MM.1S (cell line): Measurements from ENCODE around the gene GAREM2.

Experiments
- DNase-seq: peaks from one replicate; pipeline ENCODE4 v3.0.0-alpha.2; 2015
- H2AFZ ChIP-seq: fragments of 300-600 bp; sonication (generic); 2 replicates; pipeline ENCODE4 v1.6.0; 2016; ENCODE audit warnings: antibody characterized with exemption, low read length
- H3F3A ChIP-seq: fragments of 300-600 bp; sonication (generic); 2 replicates; pipeline ENCODE4 v1.6.1; 2016; ENCODE audit warnings: mild to moderate bottlenecking, antibody characterized with exemption, low read length, moderate library complexity, mixed read lengths; ENCODE audit not compliant: insufficient read depth
- H3K27ac ChIP-seq: fragments of 300-600 bp; sonication (generic); 2 replicates; pipeline ENCODE4 v1.5.1; 2016; ENCODE audit warnings: mild to moderate bottlenecking, low read length
- H3K27me3 ChIP-seq: fragments of 300-600 bp; sonication (generic); replicated peaks from 2 replicates; pipeline ENCODE4 v1.6.0; 2016; ENCODE audit warnings: low read length; ENCODE audit not compliant: insufficient read depth
- H3K36me3 ChIP-seq: fragments of 300-600 bp; sonication (generic); replicated peaks from 2 replicates; pipeline ENCODE4 v1.6.1; 2016; ENCODE audit warnings: mild to moderate bottlenecking, low read length, mixed read lengths; ENCODE audit not compliant: insufficient read depth
- H3K4me1 ChIP-seq: fragments of 300-600 bp; sonication (generic); 2 replicates; pipeline ENCODE4 v1.6.1; 2016; ENCODE audit warnings: low read length, mixed read lengths
- H3K4me2 ChIP-seq: fragments of 300-600 bp; sonication (generic); 2 replicates; pipeline ENCODE4 v1.6.0; 2016; ENCODE audit warnings: low read depth, low read length
- H3K4me3 ChIP-seq: fragments of 300-600 bp; sonication (generic); 2 replicates; pipeline ENCODE4 v1.5.1; 2016; ENCODE audit warnings: low read length, mixed read lengths
- H3K79me2 ChIP-seq: fragments of 300-600 bp; sonication (generic); 2 replicates; pipeline ENCODE4 v1.6.1; 2016; ENCODE audit warnings: mixed run types, low read length, mixed read lengths
- H3K9ac ChIP-seq: fragments of 300-600 bp; sonication (generic); 2 replicates; pipeline ENCODE4 v1.6.1; 2016; ENCODE audit warnings: low read length, mixed read lengths
- H3K9me2 ChIP-seq: fragments of 300-600 bp; sonication (generic); replicated peaks from 2 replicates; pipeline ENCODE4 v1.6.1; 2016; ENCODE audit warnings: mild to moderate bottlenecking, low read length, mixed read lengths; ENCODE audit not compliant: insufficient read depth
- H3K9me3 ChIP-seq: fragments of 300-600 bp; sonication (generic); replicated peaks from 2 replicates; pipeline ENCODE4 v1.6.1; 2016; ENCODE audit warnings: mild to moderate bottlenecking, low read length, mixed read lengths; ENCODE audit not compliant: insufficient read depth
- H4K20me1 ChIP-seq: fragments of 300-600 bp; sonication (generic); 2 replicates; pipeline ENCODE4 v1.6.1; 2016; ENCODE audit warnings: mild to moderate bottlenecking, low read length, moderate library complexity, mixed read lengths; ENCODE audit not compliant: insufficient read depth
- CTCF ChIP-seq: fragments of 300-600 bp; sonication (generic); IDR thresholded peaks from 2 replicates; pipeline ENCODE4 v1.5.1; 2016; ENCODE audit warnings: antibody characterized with exemption, low read length, mixed read lengths
- EZH2 ChIP-seq: fragments of 300-600 bp; sonication (generic); optimal IDR thresholded peaks from 2 replicates; pipeline ENCODE3; 2017; ENCODE audit warnings: low read depth, mild to moderate bottlenecking, antibody characterized with exemption, low read length, mixed read lengths
- EZH2phosphoT487 ChIP-seq: fragments of 300-600 bp; sonication (generic); IDR thresholded peaks from 2 replicates; pipeline ENCODE4 v1.6.1; 2018; ENCODE audit warnings: antibody characterized with exemption, low read length

GAREM2 gene

GRCh38 chr2:26178246-26178645 is 5.4 kb downstream of the GAREM2 start:
- Histone ChIP-seq H3K4me3 (0 out of 2 replicates have a peak overlapping the region, but pooled peaks have one; percentile 63), H3K9me3 (no peaks in the 10 kb centered on the region), H3K9ac (no peak overlapping the region), H3K27me3 (peaks cover 13% of the 10 kb centered on the region), H4K20me1 (no peaks in the 10 kb centered on the region), H2AFZ (0 out of 2 replicates have a peak overlapping the region, but pooled peaks have one; percentile 96), H3K4me2 (peak overlapping the region; percentile 98), H3F3A (no peaks in the 10 kb centered on the region), H3K9me2 (no peaks in the 10 kb centered on the region), H3K27ac (no peak overlapping the region), H3K4me1 (peaks cover 5% of the 10 kb centered on the region; the same call in 1 of the 2 replicates), H3K36me3 (no peaks in the 10 kb centered on the region), H3K79me2 (no peaks in the 10 kb centered on the region)
- TF ChIP-seq EZH2phosphoT487 (no peak), CTCF (no peak), EZH2 (no peak)
- DNase-seq: no peak

- DNase-seq: peak; percentile 47
These were observed 6.0 kb downstream of the GAREM2 start for GRCh38 chr2:26178746-26179436.

GRCh38 chr2:26179446-26179913 is 6.6 kb downstream of the GAREM2 start:
- no peak for DNase-seq
- no peak for TF ChIP-seq EZH2
- peak overlapping the region; percentile 63 for H3K4me3 ChIP-seq

More at GRCh38 chr2:26178746-26179436, 6.0 kb downstream of the GAREM2 start:
- peak overlapping the region; percentile 29; the same call in 1 of the 2 replicates for H3K9ac ChIP-seq
- peaks cover 5% of the 10 kb centered on the region; the same call in 1 of the 2 replicates for H3K4me1 ChIP-seq
- H3K79me2 ChIP-seq: no peaks in the 10 kb centered on the region
- peaks cover 8% of the 10 kb centered on the region; the same call in 1 of the 2 replicates for H3K27me3 ChIP-seq
- H2AFZ ChIP-seq: peak overlapping the region; percentile 96
- no peaks in the 10 kb centered on the region for H3K36me3 ChIP-seq
- H3K27ac ChIP-seq: no peak overlapping the region
- H3K4me3 ChIP-seq: peak overlapping the region; percentile 63
- H3F3A ChIP-seq: no peaks in the 10 kb centered on the region
- no peaks in the 10 kb centered on the region for H3K9me3 ChIP-seq
- peak overlapping the region; percentile 98 for H3K4me2 ChIP-seq
- TF ChIP-seq EZH2 (no peak), CTCF (no peak), EZH2phosphoT487 (no peak)
- H3K9me2 ChIP-seq: no peaks in the 10 kb centered on the region
- no peaks in the 10 kb centered on the region for H4K20me1 ChIP-seq

DNA sequence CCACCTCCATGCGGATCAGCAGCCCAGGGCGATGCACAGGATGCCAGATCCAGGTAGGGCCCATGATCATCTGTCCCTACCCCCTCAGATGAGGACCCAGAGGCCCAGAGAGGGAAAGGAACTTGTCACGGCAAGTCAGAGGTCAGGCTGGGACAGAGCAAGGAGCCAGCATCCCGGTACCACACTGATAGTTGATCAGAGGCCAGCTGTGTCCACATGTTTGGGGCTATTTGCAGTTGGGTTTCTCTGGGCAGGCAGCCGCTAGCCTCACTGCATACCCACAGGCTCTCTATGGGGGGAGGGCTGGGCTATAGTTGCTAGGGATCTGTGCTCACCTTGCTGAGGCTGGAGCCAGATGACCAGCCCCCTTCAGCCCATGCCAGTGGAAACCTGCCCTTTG is 9.6 kb downstream of the GAREM2 start:
- Histone ChIP-seq H3K4me2 (no peak overlapping the region), H3K4me1 (peaks cover 8% of the 10 kb centered on the region; the same call in 1 of the 2 replicates), H3K9me3 (no peaks in the 10 kb centered on the region), H3K4me3 (no peak overlapping the region), H3K79me2 (no peaks in the 10 kb centered on the region), H3F3A (no peaks in the 10 kb centered on the region), H4K20me1 (no peaks in the 10 kb centered on the region), H3K27me3 (peaks cover 10% of the 10 kb centered on the region), H3K9me2 (no peaks in the 10 kb centered on the region), H2AFZ (no peak overlapping the region), H3K27ac (no peak overlapping the region), H3K36me3 (no peaks in the 10 kb centered on the region), H3K9ac (no peak overlapping the region)
- no peak for TF ChIP-seq EZH2phosphoT487
- TF ChIP-seq EZH2: no peak
- DNase-seq: no peak

More at GRCh38 chr2:26179446-26179913, 6.6 kb downstream of the GAREM2 start:
- no peaks in the 10 kb centered on the region for H3K79me2 ChIP-seq
- H3K36me3 ChIP-seq: no peaks in the 10 kb centered on the region
- H3K4me1 ChIP-seq: peaks cover 7% of the 10 kb centered on the region; the same call in 1 of the 2 replicates
- H3F3A ChIP-seq: no peaks in the 10 kb centered on the region
- H3K27me3 ChIP-seq: peaks cover 2% of the 10 kb centered on the region; the same call in 1 of the 2 replicates
- H2AFZ ChIP-seq: peak overlapping the region; percentile 96
- no peaks in the 10 kb centered on the region for H3K9me2 ChIP-seq
- H3K9me3 ChIP-seq: no peaks in the 10 kb centered on the region
- H3K27ac ChIP-seq: no peak overlapping the region
- H3K9ac ChIP-seq: peak overlapping the region; percentile 29; the same call in 1 of the 2 replicates
- H4K20me1 ChIP-seq: no peaks in the 10 kb centered on the region
- H3K4me2 ChIP-seq: peak overlapping the region; percentile 98
